GM21423 (cell line): ENCODE results near the gene LPCAT1.
"Not testable (repeated sequence)": the region's sequence is repeated elsewhere in the genome, so short reads cannot be mapped to it uniquely, and the experiment has no call there.

ENCODE experiments used
- ATAC-seq: cut with Tn5 transposase; IDR thresholded peaks from one replicate; pipeline ENCODE4 v1.9.1; 2021; ENCODE audit warnings: mild to moderate bottlenecking, moderate library complexity; ENCODE audit not compliant: unreplicated experiment

The LPCAT1 gene

DNA sequence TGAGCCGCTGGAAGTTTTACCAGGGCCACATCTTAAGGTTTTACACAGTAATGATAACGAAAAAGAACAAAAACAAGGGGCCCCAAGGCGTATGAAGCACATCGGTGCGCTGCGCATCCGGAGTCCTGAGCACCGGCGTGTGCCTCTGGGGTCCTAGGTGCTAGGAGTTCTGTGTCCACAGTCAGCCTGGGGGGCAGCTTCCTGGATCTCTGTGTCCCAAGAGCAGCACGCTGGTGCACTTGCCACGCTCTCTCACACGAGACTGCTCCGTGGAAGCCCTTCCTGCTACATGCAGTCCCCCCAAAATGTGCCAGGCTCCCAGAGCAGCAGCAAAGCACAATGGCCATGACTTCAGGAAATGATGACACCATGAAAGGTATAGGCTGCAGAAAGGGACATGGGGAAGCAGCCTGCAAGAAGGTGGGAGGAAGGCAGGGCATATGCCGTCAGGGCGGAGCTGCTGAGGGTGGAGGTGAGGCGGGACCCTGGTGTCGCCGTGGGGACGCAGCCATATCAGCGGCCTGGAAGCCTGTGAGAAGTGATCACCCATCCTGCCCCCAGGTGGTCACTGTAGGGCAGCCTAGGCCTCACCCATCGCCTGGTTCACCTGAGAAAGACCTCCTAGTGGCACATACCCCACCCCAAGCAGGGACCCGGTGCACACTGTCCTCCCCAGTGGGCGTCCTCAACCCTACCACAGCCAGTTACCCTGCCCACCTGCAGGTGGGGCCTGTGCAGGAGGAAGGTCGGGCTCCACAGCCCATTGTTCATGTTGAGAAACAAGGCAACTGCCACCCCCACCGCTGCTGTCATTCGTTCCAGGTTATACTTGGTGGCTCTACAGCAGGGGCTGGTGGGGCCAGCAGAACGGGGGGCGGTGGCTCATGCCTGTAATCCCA is 54.9 kb downstream of the LPCAT1 start:
- ATAC-seq, result no peak

DNA sequence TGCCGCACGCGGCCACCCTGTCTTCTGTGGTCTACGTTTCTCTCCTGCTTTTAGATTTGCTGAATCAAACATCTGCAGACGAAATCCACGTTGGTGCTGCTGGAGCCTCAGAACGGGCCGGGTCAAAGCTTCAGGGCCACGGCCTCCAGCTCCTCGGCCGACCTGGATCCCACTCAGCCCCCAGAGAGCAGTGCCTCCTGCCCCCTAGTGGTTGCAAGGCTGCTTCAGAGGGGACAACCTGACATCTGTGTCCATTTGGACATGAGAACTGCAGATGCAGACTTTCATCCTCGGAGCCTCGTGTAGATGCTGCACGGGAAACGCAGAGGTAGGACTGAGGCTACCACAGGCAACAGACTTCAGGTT is 55.5 kb downstream of the LPCAT1 start:
- ATAC-seq, result no peak

DNA sequence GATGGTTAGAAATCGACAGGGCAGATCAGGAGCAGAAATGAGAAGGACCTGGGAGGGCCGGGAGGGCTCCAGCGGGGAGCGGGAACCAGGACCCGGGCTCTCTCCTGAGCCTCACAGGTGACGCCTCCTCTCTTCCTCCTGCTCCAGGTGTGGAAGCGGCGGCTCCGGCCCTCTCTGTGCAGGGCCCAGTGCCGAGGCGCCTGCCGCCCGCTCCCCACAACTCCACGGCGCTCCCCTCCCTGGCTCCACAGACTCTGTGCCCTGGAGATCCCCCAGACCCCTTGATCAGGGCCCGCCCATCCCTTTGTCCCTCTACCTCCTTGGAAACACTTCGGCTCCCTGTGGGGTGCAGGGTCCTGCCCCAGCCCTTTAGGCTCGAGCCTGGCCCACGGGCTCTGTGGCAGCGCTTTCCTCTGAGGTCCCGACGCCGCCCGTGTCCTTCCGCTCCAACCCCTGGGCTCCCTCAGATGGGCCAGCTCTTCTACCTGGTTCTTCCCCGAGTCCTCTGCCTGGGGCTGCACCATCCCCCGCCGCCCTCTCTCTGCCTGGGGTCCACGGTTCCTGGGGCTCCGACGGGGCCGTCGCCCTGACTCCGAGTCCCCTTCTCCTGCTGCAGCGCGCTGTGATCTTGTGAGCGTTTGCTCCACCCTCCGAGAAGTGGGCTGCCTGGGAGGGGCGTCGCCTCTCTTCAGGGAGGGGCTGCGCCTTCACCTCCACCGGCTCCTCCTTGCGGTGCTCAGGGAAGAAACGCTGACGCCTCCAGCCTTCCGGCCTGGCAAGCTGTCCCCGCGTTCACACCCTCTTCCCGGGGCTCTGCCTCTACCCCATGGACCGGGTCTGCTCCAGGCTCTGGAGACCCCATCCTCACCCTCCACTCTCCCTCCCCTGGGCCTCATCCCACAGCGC is 56.2 kb downstream of the LPCAT1 start:
- ATAC-seq, result no peak

DNA sequence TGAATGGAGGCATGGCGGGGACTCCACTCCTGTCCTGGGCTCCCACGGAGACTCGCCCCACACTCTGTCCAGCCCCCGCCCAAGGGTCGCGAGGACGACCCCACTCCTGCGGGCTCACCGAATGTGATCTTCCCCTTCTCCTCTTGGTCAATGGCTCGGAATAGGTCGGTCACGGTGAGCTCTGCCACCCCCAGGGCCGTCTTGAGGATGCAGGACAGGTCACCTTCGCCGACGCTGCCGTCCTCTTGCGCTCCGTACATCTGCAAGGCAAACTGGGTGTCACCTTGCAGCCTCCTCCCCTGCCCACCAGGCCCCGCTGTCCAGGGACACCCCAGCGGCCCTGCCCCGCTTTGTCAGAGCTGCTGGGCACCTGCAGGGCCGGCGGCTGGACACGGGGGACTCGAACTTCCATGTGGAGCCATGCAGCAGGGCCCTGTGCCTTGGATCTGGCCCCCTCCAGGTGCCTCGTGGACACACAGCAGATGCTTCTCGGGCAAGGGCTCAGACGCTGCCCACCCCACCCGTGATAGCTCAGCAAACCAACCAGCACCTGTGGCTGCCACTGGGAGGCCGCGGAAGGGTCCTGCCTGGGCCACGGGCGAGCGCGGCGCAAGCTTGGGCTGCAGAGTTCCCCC is 57.0 kb downstream of the LPCAT1 start:
- ATAC-seq, result no peak

DNA sequence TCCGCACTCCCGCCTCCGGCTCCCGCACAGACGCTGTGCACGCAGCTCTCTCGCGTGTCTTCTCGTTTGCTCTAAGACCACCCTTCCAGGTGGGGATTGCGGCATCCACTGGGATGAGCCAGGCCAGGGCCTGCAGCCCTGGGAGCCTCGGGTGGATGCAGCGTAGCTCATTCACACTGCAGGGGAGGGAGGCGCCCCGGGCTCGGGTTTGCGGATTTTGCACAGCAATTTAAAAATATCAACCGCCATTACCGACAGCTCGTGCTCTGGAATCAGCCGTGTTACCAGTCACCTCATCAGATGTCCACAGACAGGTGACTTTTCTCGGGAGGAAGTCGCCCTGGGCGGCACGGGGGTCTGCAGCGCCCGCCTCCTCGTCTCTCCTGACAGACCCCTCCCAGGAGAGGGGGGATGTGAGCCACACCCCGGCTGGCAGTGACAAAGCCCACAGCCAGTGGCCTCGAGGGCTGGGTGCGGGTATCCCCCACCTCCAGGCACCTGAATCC is 57.7 kb downstream of the LPCAT1 start:
- no peak for ATAC-seq

DNA sequence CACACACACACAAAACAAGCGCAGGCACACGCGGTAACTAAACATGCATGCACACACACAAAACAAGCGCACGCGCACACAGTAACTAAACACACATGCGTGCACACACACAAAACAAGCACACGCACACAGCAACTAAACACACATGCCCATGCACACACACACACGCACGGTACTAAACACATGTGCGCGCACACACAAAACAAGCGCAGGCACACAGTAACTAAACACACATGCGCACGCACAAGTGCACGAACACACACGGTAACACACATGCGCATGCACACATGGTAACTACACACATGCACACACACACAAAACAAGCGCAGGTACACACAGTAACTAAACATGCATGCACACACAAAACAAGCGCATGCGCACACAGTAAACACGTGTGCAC is 58.6 kb downstream of the LPCAT1 start:
- ATAC-seq, result no peak

DNA sequence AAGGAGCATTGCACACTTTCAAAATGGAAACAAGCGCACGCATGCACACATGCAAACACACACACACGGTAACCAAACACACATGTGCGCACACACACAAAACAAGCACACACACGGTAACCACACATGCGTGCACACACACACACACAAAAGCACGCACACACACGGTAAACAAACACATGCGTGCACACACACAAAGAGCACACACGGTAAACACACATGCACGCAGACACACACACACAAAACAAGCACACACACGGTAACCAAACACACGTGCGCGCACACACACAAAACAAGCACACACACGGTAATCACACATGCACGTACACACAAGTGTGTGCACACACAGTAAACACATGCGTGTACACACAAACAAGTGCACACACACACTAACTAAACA is 59.2 kb downstream of the LPCAT1 start:
- no peak for ATAC-seq

DNA sequence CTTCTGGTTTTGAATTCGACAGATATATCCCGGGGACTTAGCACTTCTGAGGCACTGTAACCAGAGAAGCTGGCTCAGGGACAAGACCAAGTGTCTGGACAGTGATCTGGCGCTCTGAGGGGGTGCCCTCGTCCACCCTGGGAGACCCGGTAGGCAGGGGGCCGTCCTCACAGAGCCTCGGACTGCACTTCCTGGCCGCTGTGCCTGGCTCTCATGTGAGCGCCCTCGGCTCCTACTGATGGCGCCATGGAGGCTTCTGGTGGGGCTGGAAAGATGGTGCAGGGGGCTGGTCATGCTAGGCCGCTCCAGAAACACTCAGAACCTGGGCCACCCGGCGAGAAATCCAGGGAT is 59.7 kb downstream of the LPCAT1 start:
- no peak for ATAC-seq

DNA sequence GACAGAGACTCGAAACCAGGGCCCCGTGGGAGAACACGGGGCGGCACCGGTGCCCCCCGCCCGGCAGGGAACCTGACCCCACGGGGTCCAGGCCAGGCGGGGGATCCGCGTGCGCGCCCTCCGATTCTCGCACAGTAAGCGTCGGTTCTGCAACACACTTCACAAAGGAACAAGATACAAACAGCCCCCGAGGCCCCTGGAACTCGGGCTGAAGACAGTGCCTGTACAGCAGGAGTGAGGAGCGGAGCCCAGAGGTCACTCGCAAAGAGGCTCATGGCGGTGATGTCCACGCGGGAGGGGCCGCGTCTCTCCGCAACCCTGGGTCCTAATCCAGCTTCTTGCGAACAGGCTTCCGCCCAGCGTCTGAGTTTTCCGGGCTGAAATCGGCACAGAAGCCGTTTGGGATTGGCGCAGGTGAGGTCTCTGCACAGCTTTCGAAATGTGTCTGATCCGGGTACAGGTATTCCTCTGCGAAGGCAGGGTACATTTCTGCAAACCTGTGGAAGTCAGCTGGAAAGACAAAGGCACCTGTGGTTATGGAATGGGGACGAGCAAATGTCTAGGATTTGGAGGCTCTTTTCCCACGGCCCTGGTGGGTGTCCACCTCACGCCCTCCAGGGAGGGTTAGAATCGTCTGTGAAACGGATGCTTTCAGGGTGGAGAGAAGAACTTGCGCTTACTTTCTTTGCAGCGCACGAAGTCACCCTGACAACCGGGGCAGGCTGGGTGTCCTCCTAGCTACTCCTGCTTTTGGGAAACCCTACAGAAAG is 60.2 kb downstream of the LPCAT1 start:
- no peak for ATAC-seq

DNA sequence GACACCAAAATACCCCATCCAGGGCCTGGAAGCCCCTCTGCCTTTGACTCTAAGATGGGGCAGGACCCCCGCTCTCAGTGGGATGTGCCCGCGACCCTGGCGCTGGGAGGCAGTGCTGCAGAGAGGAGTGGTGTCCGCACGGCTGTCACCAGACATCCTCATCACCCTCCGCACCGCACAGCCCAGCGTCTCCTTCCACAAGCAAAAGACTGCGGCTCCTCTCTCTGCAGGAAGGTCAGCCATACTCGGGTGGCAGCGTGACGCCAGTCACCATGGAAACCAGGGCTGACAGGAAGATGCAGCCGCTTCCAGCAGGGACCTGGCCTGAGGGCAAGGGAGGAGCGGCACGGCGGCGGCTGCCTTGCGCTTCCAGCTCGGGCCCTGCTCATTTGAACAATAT is 61.4 kb downstream of the LPCAT1 start:
- no peak for ATAC-seq

DNA sequence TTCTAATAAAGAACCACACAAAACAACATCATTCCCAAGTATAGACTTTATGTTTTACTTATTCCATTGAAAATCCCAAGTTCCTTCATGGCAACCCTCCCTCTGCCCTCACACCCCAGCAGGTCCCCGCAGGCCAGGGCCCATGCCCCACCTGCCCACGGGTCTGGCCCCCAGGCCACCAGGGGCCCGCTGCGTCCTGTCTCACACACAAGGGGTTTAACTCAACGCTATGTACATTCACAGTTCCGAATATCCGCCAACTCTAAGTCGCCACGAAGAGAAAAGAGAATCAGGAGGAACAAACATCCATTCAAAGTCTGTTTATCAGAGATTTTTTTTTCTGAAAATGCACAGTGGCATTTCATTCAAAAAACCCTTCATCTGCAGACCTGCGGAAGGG is 62.4 kb downstream of the LPCAT1 start:
- no peak for ATAC-seq

DNA sequence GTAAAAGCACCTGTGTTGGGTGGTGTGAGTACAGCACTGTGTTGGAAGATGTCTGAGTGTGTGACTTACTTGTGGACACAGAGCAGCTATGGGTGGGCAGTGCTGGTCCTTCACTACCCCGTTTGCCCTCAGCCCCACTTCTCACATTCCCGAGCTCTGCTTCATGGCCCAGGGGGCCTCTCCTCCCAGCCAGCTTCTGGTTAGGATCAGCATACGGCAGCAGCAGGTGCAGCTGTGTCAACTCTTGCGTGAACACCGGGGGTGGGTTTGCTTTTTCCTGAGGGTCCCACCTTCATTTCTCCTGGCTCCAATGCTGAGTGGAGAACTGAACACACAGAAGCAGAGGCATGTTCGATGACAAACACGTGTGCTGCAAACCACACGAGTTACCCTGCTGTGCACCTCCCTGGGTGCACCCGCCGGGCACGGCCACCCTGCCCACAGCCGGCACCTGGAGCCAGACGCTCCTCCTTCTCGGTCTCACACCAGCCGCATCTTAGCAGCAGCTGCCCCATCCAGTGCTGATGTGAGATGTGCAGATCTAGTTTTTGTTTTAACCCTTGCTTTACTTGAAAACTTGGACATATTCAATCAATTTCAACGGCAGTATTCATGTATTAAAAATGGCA is 63.6 kb downstream of the LPCAT1 start:
- no peak for ATAC-seq

DNA sequence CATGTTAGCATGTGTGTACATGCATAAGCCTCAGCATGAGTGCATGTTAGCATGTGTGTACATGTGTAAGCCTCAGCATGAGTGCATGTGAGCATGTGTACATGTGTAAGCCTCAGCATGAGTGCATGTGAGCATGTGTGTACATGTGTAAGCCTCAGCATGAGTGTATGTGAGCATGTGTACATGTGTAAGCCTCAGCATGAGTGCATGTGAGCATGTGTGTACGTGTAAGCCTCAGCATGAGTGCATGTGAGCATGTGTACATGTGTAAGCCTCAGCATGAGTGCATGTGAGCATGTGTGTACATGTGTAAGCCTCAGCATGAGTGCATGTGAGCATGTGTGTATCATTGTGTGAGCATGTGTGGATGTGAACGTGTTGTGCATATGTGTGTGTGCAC is 64.3 kb downstream of the LPCAT1 start:
- ATAC-seq, result not testable (repeated sequence)

DNA sequence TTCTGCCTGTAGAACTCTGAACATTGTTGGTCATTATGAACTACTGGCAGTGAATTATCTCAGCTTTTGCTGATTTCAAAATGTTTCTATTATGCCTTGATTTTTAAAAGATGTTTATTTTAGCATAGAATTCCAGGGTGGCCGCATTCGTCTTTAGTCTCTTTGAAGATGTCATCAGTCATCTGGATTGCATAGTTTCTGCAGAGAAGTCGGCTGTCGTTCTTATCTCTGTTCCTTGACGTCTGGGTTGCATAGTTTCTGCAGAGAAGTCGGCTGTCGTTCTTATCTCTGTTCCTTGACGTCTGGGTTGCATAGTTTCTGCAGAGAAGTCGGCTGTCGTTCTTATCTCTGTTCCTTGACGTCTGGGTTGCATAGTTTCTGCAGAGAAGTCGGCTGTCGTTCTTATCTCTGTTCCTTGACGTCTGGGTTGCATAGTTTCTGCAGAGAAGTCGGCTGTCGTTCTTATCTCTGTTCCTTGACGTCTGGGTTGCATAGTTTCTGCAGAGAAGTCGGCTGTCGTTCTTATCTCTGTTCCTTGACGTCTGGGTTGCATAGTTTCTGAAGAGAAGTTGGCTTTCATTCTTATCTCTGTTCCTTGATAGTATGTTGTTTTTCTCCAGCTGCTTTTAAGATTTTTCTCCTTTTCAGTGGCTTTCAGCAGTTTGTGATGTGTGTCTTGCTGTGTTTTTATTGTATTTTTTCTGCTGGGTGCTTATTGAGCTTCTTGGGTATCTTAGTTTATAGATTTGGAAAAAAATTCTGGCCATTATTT is 67.5 kb downstream of the LPCAT1 start:
- ATAC-seq, result not testable (repeated sequence)

DNA sequence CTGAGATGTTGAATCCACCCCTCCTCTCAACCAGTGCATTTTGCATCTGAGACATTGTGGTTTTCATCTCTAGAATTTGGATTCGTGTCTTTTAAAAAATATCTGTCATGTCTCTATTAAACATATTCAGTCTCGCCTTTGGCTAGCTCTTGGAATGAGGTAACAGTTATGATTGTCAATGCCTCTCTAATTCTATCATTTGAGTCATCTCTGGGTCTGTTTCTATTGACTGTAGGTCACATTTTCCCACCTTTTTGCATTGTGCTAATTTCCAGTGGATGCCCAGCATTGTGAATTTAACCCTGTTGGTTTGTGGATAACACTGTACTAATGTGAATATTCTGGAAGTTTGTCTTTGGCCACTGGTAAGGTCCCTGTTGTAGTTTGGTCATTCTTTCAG is 70.1 kb downstream of the LPCAT1 start:
- ATAC-seq, result no peak

DNA sequence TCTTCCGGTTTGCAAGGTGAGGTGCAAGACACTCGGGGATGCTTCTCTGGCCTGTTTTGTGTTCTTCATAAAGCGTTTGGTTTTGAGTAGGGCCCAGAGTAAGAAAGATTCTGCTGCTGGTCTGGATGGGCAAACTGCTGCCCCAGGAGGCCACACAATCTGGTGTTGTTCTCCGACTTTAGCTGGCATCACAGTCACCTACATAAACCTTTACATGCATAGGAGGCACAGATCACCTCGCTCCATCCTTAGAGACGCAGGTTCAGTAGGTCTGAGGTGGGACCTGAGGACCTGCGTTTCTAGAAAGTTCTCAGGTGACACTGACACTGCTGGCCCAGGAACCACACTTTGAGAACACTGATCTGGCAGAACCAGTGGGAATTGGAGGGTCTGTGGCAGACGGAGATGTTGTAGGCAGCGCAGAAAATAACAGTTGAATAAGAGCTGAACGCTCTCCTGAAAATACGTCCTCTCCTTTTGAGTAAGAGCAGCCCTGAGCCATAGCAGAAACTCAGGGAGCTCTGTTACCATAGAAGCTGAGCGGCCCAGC is 74.6 kb downstream of the LPCAT1 start:
- ATAC-seq, result no peak

DNA sequence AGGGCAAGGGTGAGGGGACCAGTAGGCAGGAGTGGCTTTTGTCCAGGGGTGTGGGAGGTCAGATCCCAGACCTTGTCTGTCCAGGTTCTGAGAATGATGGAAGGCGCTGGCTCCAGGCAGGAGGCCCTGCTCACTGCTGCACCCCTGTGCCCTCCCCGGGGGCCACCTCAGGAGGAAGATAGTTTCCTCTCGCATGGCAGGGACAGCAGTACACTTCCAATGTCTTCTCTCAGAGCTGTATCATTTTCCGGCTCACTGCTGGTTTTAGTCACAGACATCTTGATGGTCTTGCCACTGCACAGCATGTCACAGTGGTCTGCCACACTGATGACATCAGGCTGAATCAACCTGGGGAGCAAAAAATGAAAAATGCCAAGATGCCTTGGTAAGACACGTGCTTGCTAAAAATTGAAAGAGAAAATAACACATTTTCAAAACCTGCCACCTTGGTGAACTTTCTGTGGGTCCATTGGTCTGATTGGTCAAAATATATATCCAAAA is 75.2 kb downstream of the LPCAT1 start:
- no peak for ATAC-seq

DNA sequence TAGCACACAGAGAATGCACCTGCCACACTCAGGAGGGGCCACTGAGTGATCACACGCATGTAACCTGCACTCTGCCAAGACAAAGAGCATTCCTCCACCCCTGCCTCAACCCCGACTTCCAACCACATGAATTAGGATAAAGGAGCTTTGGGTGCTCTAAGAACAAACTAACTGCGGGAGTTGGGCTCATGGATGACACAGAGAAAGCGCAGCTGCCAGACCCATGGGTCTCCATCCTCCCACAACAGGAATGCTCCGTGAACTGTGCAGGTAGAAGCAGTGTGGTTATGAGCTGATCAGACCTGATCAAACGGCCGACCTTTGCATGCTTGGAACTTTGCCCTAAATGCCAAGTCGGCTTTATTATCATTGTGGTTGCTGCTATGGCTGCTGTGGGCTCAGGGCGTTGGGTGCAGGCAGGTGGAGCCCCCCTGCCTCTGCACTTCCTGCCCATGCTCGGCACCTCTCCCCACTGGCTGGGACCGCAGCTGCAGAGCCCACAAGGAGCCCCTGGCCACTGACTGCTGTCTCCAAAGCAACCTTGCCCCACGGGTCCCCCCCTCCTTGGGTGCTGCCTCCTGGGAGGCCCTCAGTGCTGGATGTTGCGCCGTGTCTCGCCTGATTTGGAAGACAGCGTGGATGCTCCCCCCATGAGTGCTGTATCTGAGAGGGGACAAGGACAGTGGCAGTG is 75.9 kb downstream of the LPCAT1 start:
- ATAC-seq, result no peak
